ENCODE measurements around the gene WASF2.
"Not testable (repeated sequence)": the region's sequence is repeated elsewhere in the genome, so short reads cannot be mapped to it uniquely, and the experiment has no call there.

Gene WASF2

DNA sequence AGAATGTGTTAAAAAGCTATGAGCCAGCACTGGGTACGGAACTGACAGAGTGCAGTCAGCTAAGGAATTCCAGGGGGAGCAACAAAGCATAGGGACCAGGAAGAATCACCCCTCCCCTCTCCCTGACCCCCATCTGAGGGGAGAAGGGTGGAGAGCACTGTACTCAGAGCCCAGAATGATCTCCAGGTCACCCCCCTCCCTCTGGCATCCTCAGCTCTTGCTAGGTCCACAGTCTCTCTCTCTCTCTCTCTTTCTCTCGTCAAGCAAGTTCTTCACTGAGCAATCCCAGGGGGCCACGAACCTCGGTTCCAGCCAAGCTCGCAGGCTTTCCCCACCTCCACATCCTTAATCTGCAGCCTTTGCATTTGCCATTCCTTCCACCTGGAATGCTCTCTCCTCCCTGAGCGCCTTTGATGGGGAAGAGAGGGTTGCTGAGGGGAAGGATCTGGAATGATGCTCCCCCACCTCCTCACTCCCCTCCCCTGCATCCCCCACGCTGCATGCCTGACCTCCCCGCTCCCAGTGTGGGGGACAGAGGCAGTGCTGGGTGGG, 6.7 kb upstream of the WASF2 start:
- DNase-seq (ENCODE audit: low read depth in 2 of 2) = no peak

DNA sequence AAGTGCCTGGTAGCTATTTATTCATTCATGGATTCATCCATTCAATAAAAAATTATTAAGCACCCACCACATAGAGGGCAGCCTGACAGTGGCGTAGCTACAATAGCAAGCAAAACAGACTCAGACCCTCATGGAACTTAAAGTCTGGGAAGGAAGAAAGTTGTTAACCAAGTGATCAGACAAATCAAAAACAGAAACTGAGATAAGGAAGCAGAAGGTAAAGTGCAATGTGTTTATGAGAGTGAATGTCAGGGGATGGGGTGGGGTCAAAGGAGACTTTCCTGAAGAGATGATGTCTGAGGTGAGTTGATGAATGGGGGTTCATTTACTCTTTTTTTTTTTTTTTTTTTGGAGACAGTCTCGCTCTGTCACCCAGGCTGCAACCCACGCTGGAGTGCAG, 2.8 kb upstream of the WASF2 start:
- no peak for DNase-seq (ENCODE audit: low read depth in 2 of 2)

DNA sequence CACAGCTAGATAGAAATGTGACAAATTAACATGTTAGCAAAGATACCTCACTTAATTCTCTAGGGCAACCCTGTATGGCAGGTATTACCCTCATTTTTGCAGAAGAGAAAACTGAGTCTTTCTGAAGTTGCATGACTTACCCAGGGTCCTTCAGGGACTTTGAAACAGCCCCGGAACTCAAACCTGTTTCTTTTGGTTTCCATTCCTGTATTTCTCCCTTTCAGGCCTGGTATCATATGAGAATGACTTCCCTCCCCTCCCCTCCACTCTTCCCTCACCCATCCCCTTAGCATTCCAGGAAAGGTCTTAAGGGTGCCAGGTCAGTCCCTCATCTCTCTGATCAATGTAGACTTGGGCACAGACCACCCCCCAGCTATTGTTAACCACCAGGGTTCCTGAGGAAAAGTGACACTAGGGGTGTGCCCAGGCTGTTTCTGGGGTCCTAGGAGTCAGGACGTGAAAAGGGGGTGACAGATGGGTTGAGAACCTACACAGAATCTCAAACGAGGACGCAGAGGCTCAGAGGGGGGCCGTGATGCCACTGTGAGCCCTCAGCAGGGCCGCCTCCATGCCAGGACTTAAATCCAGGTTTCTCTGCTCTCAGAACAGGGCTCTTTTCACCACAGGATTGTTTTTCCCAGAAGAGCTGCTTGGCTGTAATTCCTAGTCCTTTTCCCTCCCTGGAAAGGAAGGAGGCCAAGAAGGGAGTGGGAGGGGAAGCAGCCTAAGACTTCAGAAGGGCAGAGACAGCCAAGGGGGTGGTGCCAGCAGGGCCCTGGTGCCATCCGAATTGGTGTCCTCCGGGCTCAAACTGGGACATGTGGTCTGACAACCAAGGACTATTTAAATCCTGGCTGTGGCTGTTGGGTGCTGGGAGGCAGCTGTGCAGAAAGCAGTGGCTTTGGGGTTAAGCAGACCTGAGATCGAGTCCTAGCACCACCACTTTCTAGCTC, 2.1 kb upstream of the WASF2 start:
- no peak for DNase-seq (ENCODE audit: low read depth in 2 of 2)

DNA sequence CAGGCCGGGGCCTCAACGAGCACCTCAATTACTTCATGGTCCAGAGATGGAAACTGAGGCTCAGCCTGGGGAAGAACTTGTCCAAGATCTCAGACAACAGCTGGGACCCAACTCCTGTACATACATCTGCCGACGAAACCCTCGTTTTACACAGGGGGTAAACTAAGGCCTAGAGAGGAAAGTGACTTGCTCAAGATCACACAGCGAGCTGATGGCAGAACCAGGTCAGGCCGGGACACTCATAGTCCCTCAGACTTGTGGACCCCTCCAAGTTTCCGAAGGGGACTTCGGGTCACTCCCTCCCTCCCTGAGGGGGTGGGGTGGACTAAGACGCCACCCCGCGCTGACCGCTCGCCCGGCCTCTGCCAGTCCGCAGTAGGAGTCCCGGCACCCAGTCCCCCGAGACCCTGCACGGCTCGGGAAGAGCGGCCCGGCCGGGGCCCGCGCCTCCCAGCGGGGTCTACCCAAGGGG, 430 bp downstream of the WASF2 start:
- DNase-seq (ENCODE audit: low read depth in 2 of 2) = no peak

DNA sequence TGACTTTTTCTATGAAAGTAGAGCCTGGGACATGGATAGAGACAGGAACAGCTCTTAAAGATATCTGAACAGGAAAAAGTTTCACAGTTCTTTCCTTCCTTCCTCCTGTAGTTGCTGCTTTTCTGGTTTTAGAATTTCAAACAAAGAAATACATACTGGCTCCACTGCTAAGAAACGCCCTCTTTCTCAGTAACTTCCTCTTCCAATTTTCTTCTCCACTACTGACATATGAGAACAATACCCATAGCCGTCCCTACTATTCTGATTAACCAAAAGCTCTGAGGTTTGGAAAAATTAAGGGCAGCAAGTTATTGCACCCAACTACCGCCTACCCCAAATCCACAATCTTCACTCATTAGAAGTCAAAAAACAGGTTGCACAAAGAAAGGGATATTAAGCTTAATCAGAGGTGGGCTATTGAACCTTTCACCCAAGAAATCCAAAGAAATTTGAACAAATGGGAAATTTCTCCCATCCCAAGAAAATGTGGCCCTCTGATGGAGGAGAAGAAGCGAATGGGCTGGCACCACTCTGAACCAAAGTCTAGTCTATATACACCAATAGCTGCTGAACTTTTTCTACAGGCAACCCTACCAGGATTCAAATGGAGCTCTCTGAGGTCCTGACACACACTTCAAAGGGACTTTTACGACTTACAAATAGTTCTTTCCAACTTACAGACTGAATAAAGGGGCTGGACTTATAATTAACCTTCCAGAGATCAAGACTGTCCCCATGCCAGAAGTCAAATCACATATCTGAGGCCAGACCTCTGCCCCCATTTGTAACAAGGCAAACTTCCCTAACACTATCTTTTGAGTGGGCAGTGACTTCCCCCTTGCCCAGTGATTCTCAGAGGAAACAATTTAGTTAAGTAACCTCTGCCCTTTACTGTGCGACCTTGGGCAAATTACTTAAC, 1.7 kb downstream of the WASF2 start:
- no peak for DNase-seq (ENCODE audit: low read depth in 2 of 2)

DNA sequence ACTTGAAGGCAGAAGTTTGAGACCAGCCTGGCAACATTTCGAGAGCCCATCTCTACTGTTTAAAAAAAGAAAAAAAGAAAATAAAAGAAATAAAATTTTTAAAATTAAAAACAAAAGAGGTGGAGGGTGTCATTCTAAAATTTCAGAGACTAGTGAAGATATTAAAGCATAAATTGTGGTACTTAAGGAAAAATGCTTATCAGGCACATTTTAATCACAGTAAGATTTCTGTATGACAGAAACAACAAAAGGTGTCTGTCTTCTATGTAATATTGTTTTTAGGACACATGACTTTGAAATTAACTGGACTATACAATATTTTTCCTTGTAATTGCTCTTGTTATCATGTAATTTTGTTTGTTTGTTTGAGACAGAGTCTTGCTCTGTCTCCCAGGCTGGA, 4.6 kb downstream of the WASF2 start:
- DNase-seq (ENCODE audit: low read depth in 2 of 2) = no peak

DNA sequence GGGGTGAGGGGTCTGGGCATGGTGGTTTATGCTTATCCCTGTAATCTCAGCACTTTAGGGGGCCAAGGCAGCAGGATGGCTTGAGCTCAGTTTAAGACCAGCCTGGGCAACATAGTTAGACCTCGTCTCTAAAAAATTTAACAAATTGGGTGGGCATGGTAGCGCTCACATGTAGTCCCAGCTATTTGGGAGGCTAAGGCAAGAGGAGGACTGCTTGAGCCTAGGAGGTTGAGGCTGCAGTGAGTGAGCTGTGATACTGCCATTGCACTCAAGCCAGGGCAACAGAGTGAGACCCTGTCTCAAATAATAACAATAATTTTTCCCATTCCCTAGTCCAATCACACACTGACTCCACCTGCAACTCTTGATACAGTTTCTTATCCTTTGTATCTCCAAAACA, 6.3 kb downstream of the WASF2 start:
- no peak for DNase-seq (ENCODE audit: low read depth in 2 of 2)

DNA sequence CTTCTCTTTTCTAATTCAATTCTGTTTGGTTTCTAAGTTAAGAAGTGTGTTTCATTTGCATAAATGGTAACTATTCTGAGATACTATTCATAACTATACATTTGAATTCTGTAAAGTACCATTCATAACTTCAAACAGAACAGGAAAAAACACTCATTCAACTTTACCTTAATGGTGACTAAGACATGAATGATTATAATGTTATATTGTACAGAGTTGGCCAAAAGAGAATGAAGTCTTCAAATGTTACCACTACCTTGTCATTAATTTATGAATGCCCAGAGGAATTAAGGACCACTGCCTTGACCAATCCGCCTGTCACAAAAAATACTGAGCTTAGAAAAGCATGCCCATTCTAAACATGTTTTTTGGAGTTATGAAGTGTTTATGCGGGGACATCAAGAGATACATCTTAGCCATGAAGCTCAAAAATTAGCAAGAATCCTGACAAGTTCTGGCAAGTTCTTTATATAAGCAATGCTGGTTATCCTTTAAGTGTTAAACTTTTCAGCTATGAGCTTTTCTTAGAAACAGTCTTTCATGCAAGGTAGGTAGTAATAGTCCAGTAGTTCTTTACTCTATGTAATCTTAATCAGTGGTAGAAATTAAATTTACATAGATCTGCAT, 7.9 kb downstream of the WASF2 start:
- DNase-seq (ENCODE audit: low read depth in 2 of 2) = no peak

DNA sequence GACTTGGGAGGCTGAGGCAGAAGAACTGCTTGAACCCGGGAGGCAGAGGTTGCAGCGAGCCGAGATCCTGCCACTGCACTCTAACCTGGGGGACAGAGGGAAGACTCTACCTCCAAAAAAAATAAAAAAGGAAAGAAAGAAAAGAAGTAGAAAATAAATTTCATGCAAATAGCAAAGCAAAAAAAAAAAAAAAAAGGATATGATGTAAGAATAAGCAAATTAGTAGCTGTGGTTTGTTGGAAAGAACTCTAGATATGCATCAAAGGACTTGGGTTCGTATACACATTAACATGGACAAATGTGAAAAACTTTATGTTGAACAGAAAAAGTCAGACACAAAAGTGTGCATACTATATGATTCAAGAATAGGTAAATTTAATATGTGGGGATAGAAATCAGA, 11.9 kb downstream of the WASF2 start:
- no peak for DNase-seq (ENCODE audit: low read depth in 2 of 2)

DNA sequence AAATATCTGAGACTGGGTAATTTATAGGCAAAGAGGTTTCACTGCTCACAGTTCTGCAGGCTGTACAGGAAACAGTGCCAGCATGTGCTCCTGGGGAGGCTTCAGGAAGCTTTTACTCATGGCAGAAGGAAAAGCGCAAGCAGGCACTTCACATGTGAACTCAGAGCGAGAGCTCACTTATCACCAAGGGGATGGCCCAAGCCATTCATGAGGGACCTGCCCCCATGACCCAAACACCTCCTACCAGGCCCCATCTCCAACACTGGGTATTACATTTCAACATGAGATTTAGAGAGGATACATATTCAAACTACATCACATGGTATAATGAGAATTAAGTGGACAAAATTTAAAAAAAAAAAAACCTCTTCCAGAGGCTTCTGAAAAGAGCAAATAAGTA, 13.7 kb downstream of the WASF2 start:
- no peak for DNase-seq (ENCODE audit: low read depth in 2 of 2)

DNA sequence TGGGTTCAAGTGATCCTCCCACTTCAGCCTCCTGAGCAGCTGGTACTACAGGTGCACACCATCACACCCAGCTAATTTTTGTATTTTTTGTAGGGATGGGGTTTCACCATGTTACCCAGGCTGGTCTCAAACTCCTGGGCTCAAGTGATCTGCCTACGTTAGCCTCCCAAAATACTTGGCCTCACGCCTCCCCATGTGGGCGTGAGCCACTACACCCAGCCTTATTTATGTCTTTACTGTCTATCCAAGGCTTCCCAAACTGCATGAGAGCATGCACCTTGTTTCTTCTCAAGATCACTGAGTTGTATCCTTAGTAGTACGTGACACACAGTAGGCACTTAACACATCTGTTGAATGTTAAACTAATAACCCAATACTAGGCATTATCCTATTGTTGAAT, 14.2 kb downstream of the WASF2 start:
- DNase-seq (ENCODE audit: low read depth in 2 of 2) = no peak

DNA sequence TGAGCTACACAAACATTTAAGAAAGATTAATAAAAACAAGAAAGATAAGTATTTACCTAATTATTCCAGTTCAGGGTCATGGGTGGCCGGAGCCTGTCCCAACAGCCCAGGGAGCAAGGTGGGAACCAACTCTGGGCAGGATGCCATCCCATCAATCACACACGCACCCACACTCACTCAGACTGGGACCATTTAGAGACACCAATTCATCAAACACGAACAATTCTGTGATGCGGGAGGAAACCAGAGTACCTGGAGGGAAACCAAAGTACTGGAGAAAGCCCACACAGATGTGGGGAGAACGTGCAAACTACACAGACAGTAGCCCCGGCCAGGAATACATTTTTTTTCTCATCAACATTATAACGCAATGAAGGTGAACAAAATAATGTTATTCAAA, 16.2 kb downstream of the WASF2 start:
- DNase-seq (ENCODE audit: low read depth in 2 of 2) = no peak

DNA sequence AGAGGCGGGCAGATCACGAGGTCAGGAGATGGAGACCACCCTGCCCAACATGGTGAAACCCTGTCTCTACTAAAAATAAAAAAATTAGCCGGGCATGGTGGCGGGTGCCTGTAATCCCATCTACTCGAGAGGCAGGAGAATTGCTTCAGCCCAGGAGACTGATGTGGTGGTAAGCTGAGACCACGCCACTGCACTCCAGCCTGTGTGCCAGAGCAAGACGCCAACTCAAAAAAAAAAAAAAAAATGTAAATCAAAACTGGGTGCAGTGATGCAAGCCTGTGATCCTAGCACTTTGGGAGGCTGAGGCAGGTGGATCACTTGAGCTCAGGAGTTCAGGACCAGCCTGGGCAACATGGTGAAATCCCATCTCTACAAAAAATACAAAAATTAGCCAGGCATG, 17.9 kb downstream of the WASF2 start:
- not testable (repeated sequence) for DNase-seq (ENCODE audit: low read depth in 2 of 2)

DNA sequence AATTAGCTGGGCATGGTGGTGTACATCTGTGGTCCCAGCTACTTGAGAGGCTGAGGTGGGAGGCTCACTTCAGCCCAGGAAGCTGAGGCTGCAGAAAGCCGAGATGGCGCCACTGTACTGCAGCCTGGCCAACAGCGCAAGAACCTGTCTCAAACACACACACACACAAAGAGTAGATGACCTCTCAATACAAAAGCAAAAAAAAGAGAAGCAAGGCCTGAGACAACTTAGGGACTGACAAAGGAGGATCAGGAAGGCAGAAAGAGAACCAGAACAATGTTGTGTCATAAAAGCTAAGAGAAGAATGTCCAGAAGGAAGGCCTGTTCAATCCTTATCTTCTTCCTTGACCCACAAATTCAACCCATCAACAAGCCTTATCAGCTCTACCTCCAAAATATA, 18.5 kb downstream of the WASF2 start:
- DNase-seq (ENCODE audit: low read depth in 2 of 2) = no peak

DNA sequence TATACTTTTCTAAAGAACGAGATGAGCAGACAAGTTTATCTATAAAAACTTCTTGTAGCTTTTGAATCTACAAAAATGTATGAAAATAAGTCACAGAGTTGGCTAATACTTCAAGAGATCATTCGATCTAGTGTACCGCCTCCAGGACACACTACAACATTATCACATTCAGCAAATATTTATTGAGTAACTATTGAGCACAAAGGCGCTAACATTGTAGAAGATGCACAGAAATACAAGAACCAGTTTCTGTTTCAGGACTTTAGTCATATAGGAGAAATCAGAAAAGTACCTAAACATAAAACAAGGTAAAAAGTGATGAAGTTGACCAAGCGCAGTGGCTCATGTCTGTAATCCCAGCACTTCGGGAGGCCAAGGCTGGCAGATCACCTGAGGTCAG, 20.6 kb downstream of the WASF2 start:
- no peak for DNase-seq (ENCODE audit: low read depth in 2 of 2)

DNA sequence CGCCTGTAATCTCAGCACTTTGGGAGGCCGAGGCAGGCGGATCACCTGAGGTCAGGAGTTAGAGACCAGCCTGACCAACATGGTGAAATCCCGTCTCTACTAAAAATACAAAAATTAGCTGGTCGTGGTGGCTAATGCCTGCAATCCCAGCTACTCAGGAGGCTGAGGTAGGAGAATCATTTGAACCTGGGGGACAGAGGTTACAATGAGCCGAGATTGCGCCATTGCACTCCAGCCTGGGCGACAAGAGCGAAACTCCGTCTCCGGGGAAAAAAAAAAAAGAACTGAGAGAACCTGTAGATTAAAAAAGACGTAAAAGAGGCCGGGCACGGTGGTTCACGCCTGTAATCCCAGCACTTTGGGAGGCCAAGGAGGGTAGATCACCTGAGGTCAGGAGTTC, 21.6 kb downstream of the WASF2 start:
- not testable (repeated sequence) for DNase-seq (ENCODE audit: low read depth in 2 of 2)

DNA sequence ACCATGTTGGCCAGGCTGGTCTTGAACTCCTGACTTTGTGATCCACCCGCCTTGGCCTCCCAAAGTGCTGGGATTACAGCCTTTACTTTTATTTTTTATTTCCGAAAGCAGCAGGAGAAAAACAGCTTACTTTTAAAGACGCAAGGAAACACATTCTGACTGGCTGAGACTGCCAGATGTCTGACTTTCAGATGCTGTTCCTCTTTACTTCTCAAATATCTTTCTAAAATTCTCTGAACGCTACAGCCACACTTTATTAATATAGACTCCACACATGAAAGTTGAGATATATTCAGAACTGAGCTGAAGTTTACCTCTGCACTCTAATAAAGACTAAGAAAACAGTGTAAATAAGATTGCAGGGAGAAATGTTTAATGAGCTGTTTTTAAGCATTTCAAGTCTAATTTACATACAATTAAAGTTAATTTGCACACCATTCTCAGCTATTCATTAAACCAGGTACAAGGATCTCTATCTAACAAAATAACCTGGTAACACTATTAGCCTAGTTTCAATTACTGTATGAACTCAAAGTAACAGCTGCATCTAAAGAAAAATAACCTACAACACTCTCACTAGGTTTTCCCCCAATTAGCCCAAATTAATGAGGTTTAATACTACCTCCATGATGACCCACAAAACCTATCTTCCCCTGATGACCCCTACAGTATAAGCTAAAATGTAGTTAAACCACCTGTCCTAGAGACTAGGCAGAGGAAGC, 24.9 kb downstream of the WASF2 start:
- DNase-seq (ENCODE audit: low read depth in 2 of 2) = no peak

DNA sequence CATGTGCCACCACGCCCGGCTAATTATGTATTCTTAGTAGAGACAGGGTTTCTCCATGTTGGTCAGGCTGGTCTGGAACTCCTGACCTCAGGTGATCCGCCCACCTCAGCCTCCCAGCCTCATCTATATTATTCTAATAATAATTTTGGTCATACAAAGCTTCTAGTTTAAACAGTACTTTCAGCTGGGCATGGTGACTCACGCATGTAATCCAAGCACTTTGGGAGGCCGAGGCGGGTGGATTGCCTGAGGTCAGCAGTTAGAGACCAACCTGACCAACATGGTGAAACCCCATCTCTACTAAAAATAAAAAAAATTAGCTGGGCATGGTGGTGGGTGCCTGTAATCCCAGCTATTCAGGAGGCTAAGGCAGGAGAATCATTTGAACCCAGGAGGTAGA, 26.1 kb downstream of the WASF2 start:
- DNase-seq (ENCODE audit: low read depth in 2 of 2) = not testable (repeated sequence)

DNA sequence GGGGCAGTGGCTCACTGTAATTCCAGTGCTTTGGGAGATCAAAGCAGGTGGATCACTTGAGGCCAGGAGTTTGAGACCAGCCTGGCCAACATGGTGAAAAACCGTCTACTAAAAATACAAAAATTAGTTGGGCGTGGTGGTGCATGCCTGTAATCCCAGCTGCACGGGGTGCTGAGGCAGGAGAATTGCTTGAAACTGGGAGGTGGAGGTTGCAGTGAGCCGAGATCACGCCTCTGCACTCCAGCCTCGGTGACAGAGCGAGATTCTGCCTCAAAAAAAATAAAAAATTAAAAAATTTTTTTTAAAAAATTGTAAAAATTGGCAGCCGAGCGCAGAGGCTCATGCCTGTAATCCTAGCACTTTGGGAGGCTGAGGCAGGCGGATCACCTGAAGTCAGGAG, 31.4 kb downstream of the WASF2 start:
- DNase-seq (ENCODE audit: low read depth in 2 of 2) = not testable (repeated sequence)

DNA sequence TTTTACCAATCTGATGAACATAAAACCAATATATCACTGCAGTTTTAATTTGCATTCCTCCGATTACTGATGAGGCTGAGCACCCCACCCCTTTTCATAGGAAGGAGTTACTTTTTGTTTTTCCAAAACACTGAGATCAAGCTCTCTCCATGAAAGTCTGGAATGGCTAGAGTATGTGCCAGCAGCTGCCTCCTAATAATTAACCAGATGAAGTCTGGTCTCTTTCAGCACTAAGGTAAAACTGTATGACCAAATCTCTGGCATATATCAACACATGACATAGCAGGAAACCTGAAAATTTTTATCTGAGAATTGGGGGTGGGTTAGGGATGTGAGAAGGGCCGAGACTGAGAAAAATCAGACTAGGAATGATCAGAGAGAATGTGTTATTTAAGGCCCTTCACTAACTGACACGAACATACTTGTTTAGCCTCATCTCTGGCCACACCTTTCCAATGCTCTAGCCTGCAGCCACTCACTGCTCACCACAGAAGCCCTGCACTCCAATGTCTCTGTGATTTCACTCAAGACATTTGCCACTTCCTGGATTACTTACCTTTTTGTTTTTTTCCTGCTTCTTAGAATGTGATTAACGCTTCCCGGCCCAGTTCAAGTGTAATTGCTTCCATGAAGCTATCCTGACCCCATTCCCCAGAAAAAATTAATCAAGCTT, 34.7 kb downstream of the WASF2 start:
- no peak for DNase-seq (ENCODE audit: low read depth in 2 of 2)

DNA sequence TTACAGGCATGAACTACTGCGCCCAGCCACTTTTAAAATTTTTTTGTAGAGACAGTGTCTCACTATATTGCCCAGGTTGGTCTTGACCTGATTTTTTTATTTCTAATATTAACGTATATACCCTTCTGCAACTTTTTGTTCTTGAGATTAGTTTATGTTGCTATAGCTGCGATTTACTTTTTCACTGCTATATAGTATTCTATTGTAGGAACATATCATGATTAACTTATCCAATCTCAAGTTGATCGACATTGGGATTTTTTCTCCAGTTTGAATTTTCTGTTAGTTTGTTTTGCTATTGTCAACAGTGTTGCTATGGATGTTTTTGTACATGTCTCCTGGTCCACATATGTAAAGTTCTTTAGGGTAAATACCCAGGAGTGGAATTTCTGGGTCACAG, 35.4 kb downstream of the WASF2 start:
- DNase-seq (ENCODE audit: low read depth in 2 of 2) = no peak
